Measurements from ENCODE around the gene YJU2. TPM values are rescaled to one million over a fixed set of nuclear protein-coding genes. Genes with fewer than 3 reads are reported as not detected.

YJU2 gene
- total RNA-seq = 21.5 and 24.9 TPM in 2 replicates

GRCh38 chr19:4246767-4247593 lies at the start of gene YJU2:
YJU2 (plus strand) TSS chr19:4247080; CDS start chr19:4247147, 67 bp downstream.

GRCh38 chr19:4229179-4229931 lies 17.5 kb upstream of the YJU2 start, which contains the start of gene EBI3:
EBI3 (plus strand) TSS chr19:4229523; CDS start chr19:4229551, 28 bp downstream.

GRCh38 chr19:4278419-4279266 lies 31.8 kb downstream of the YJU2 start, which contains the start of gene SHD:
SHD (plus strand) TSS chr19:4279266; CDS start chr19:4280064, 798 bp downstream.

GRCh38 chr19:4302243-4302640 lies 55.4 kb downstream of the YJU2 start, which contains the start of gene TMIGD2:
TMIGD2 (minus strand) TSS chr19:4302389; CDS start chr19:4302385, 4 bp downstream.

GRCh38 chr19:4304538-4305256 lies 57.8 kb downstream of the YJU2 start, which contains the start of gene FSD1:
FSD1 (plus strand) TSS chr19:4304598; CDS start chr19:4304747, 149 bp downstream.

Other genes with a start within 250 kb of the YJU2 start
- 20.0 and 23.9 TPM in 2 replicates for gene PIAS4, start 239.3 kb upstream of the YJU2 start, total RNA-seq
- gene ZBTB7A, start 180.2 kb upstream of the YJU2 start, total RNA-seq = 30.4 and 35.6 TPM in 2 replicates
- 180 and 195 TPM in 2 replicates for gene MAP2K2, start 123.0 kb upstream of the YJU2 start, total RNA-seq
- gene CREB3L3, start 93.4 kb upstream of the YJU2 start, total RNA-seq = not detected in 2 replicates
- gene SIRT6, start 64.5 kb upstream of the YJU2 start, total RNA-seq = 24.6 and 29.1 TPM in 2 replicates
- gene ANKRD24, start 64.4 kb upstream of the YJU2 start, total RNA-seq = 1.4 TPM in 1 of 2 replicates, not detected in the other
- 0.39 TPM in 1 of 2 replicates, not detected in the other for gene EBI3, start 17.6 kb upstream of the YJU2 start, total RNA-seq
- gene SHD, start 32.2 kb downstream of the YJU2 start, total RNA-seq = 2.2 TPM in 1 of 2 replicates, not detected in the other
- gene TMIGD2, start 55.3 kb downstream of the YJU2 start, total RNA-seq = not detected in 2 replicates
- gene FSD1, start 57.5 kb downstream of the YJU2 start, total RNA-seq = 21.2 and 30.5 TPM in 2 replicates
- 3.0 and 7.1 TPM in 2 replicates for gene STAP2, start 91.7 kb downstream of the YJU2 start, total RNA-seq
- gene MPND, start 96.5 kb downstream of the YJU2 start, total RNA-seq = 2.7 and 4.3 TPM in 2 replicates
- gene SH3GL1, start 153.5 kb downstream of the YJU2 start, total RNA-seq = 89.3 and 117 TPM in 2 replicates
- 9.7 and 15.5 TPM in 2 replicates for gene CHAF1A, start 155.6 kb downstream of the YJU2 start, total RNA-seq
- 67.9 and 82.5 TPM in 2 replicates for gene UBXN6, start 210.7 kb downstream of the YJU2 start, total RNA-seq
- gene HDGFL2, start 225.2 kb downstream of the YJU2 start, total RNA-seq = 75.5 and 86.1 TPM in 2 replicates